C1 segment of cervical spinal cord (tissue), 14 donors: Measurements from ENCODE around the gene HEG1.

ENCODE experiments used
- DNase-seq, 14 donors: peaks; one replicate each; lab custom pipeline; 2025; lab: John Stamatoyannopoulos, UW

HEG1 gene

GRCh38 chr3:125069968-125070745, 14.4 kb upstream of the HEG1 start:
- no peak for DNase-seq

DNA sequence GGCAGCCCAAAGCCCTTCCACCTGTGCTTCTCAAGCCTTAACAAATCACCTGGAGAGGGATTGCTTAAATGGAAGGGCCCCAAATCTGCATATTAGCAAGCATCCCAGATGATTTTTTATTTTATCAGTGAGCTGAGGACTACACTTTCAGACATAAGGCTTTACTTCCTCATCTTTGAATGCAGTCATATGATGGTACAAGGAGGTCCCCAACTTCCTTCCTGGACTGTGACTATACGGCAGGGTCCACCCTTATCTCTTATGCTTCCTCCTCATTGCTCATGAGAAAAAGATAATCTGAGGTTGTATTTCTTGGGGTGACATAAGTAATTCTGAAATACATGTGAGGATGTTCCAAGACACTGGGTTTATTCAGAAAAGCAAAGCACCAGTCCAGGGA, 13.7 kb upstream of the HEG1 start:
- DNase-seq, result no peak

DNA sequence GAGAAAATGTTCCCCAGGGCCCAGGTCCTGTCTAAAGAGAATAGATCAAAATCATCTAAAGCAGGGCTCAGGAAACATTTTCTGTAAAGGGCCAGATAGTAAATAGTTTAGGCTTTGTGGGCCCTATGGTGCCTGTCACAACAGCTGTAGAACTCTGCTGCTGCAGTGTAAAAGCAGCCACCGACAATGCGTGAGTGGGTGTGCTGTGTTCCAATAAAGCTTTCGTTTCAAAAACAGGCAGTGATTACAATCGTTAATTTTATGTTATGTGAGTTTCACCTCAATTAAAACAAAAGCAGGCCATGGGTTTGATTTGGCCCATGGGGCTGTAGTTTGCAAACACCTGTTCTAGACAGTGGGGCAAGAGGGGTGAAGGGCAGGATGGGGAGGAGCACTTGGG, 12.5 kb upstream of the HEG1 start:
- no peak for DNase-seq

DNA sequence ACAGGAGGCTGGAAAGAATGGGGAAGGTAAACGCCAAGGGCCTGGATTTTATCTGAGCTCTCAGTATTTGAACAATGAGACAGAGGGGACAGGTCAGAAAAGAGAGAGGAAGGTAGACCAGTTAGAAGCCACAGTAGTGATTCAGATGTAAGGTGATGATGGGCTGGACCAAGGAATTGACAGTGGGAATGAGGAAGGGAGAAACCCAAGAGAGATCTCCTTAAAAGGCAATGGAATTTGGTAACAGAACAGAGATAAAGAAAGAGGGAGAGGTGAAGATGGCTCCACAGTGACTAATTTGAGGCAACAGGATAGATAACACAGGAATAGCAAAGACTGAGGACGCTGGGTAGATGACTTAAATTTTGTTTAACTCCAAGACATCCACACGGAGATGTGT, 11.4 kb upstream of the HEG1 start:
- DNase-seq, result no peak

DNA sequence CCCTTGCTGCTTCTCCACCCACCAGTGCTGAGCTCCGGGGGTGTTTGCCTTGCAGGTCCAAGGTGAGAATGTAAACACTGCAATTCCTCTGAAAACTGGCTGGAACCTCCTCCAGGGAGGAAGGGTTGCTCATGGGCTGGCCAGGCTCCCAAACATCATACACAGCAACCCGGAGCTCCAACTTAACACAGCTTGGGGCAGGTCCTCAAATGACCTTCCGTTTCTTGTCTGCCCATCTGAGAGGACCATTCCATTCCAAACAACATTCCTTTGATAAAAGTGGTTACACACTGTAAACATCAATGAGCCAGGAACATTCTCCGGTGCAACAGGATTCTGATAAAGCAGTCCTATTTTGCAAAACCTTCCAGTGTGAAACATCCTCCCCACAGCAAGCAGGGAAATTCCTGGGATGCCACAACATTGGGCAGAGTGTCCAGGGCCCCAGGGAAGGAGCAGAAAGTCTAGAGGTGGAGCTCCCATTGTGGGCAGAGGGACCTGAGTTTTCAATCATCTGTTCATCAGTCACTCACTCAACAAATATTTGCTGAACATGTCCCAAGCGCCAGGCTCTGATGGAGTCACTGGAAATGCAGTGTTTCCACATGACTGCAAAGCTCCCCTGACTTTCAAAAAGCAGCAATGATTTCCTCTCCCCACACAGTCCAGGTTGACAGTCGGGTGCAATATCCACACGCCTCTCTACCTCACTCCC, 7.3 kb upstream of the HEG1 start:
- no peak for DNase-seq

DNA sequence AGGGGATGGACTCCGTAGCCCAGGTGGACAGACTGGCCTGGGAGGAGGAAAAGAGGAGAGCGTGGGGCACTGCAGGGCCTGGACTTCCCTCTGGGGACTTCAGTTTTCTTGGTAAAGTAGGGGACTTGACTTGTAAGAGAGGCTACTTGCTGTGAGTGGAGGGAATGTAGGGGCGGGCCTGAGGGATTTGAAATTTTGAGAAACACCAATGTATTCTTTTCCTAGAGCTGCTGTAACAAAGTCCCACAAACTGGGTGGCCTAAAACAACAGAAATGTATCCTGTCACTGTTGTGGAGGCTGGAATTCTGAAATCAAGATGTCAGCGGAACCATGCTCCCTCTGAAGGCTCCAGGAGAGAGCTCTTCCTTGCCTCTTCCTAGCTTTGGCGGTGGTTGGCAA, 5.8 kb upstream of the HEG1 start:
- DNase-seq, result no peak

DNA sequence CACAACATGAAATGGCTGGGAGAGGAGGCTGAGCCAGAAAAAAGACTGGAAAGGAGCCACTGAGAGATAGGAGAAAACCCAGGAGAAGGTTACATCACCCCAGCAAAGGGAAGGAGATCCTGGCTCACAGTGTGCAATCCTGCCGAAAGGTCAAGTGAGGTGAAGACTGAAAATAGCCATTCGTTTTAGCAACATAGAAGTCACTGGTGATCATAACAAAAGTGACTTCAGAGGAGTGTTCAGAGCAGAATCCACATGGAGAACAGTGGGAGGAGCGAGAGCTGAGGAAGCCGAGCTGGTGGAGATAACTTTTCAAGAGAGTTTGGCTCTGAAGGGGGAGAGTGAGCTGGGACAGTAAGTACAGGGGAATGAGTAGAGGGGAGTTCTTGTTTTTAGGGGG, 5.4 kb upstream of the HEG1 start:
- no peak for DNase-seq

DNA sequence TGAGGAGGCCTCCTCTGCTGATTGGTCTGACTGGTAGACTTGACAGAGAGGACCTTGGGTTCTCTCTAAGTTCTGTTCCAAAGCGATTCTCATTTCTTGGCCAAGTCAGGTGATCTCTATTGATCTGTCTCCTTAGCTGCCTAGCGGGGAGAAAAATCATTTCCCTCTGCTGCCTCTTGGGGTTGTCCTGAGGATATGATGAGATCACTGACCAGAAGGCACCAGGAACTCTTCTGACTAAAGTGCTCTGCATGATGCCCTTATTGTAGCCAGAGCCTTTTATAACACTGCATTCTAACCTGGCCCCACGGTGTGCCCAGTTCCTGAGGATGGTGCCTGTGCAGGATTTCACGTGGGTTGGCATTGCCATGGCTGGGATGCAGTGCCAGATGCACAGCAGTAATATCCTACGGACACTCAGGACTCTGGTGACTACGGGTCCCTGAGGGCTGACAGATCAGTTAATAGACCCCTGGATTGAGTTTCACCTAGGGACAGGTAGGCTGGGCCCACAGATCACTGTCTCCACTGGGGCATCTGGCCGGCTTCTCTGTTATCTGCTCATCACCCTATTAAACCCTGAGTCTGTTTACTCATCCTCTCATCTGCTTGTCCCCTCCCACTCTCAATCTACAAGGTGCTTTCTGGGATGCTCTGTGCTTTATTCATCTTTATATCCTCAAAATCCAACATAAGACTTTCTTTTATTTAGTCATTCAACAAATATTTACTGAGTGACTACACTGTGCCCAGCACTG, 3.9 kb upstream of the HEG1 start:
- no peak for DNase-seq

- DNase-seq, result no peak
Measured at GRCh38 chr3:125058959-125059358, 3.2 kb upstream of the HEG1 start.

- no peak for DNase-seq
Measured at GRCh38 chr3:125058529-125058928, 2.7 kb upstream of the HEG1 start.

GRCh38 chr3:125057186-125057850, 1.5 kb upstream of the HEG1 start:
- DNase-seq, result peak in 1 of 14 donors; percentile 33

DNA sequence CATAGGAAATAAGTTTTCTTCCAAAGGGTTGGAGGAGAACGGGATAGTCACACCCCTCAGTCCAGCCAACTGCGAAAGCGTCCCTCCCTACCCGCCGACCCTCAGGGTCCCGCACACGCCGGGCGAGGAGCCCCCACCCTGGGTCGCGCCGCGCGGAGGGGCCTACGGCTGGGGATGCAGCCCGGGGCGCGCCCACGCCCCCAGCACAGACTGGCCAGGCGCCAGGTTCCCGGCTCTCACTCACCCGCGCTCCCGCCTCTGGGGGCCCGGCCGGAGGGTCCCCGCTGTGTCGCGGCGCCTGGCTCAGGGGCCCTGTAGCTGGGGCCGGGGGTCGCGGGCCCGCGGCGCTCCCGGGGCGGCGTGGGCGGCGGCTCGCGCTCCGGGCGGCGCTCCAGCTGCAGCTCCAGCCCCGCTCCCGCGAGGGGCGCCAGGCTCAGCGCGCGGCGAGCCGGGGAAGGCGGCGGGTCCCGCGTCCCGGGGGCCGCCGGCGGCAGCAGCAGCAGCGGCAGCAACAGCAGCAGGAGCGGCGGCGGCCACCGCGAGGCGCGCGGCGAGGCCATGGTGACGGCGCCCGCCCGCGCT, 375 bp downstream of the HEG1 start:
- DNase-seq, result peak in 2 of 14 donors; percentile 60 to 64

DNA sequence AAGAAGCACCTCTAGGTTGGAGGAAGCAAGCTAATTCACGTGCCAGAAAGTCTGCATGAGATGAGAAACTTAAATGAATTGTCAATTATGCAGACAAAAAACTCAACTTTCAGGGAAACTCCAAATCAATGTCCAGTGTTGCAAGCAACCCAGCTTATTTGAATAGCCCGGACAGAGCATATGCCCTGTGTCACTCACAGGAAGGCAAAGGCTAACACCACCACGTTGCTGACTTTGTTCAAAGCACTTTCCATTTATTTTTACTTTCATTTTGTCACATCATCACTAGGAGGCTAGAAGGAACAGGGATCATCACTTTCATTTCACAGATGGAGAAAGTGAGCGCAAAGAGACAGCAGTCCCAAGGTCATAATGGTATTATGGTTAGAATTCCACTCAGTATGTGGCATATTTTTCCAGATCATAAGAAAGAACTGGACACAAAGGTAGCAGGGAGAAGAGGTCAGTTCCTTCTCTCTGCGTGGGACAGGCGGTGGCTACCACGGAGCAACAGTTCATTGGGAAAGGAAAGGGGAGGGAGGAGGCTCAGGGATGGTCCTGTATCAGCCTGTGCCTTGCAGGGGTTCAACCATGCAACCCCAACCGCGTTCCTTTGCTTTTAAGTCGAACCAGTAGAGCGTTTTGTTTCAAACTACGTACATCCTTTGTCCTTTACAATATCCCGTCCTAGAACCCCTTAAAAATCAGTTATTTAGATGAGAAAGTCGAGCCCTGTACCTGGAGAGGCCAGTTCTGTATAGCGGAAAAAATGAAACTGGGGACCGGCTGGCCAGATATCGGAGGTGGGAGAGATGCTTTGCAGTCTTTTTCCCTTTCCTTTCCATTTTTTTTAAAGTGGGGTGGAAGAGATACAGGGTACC, 1.1 kb downstream of the HEG1 start:
- DNase-seq, result peak in 6 of 14 donors; percentile 31 to 70 (median 56)

- no peak for DNase-seq
Measured at GRCh38 chr3:125054062-125054448, 1.7 kb downstream of the HEG1 start.

- no peak for DNase-seq
Measured at GRCh38 chr3:125053304-125053699, 2.5 kb downstream of the HEG1 start.

DNA sequence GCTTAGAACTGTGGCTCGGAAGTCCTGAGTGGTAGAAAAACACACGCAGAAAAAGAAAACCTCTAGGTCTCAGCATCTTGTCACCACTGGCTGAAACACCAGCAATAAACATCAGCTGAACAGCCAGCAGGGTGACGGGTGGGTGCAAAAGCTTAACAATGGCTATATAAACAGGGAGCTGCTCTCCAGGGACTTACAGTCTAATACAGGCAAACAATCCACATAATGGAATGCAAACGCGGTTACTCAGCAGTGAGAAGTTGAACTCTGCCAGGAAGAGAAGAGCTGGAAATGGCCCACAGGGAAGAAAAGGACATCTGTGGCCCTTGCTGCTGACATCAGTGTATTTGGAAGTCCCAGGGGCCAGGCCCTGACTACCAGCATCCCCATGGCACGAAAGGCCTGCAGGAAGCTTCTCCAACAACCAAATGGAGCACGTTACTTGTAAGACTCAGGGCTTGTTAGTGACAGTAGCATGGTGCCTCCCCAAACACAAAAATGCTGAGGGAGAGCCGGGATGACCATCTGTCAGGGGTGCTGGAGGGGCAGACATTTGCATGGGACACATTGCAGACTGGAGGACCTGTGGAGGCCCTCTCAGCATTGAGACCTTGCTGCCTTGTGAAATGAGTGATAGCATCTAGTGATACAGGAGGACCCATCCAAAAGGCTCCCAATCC, 3.0 kb downstream of the HEG1 start:
- peak in 5 of 14 donors; percentile 49 to 74 (median 61) for DNase-seq

DNA sequence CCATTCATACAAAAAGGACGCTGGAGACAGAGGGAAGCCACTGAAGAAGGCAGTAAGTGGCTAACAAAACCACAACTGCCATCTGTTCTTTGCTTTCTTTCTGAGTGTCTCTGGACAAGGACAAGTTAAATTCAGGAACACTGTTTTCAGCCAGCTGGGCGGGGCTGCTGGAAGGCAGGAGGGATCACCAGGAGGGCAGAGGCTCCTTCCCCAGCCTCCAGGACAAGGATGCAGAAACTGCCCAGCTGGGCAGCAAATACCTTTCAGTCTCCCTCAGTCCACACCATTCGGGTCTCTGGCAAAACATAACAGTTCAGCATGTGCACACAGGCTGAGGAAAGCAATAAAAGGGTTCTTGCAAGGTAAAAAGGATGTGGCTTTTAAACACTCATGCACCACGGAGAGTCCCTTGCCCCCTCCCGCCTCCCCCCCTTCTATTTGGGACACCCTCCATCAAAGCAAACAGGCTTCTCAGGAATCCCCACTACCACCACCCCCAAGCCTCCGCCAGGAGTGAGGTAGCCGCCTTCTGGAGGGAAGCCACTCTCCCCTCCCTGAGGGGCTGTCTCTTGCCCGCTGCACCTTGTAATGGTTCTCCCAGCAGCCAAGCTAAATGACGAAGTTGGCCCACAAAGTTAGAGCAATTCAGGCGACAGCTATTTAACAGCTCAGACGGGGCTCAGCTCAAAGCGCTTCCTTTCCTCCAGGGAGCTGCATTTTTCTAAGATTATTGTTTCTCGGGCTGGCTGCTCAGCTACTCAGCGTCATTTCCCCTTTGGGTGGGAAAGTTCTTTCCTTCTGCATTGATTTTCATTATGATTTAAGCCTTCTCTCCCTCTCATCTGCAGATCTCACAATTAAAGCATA, 3.8 kb downstream of the HEG1 start:
- DNase-seq, result peak in 7 of 14 donors; percentile 44 to 72 (median 60)

- no peak for DNase-seq
Measured at GRCh38 chr3:125051205-125051604, 4.6 kb downstream of the HEG1 start.
